Stimulated activated CD8-positive, alpha-beta memory T cell treated with anti-CD3 and anti-CD28 coated beads, Interleukin-12 subunit alpha, Interleukin-12 subunit beta, amount 100 ng/mL, for 24 hours (primary cell): ENCODE measurements around the gene ATP8A1.

Experiments
- DNase-seq: peaks from one replicate; pipeline ENCODE4 v3.0.0-alpha.2; 2020; ENCODE audit errors: extremely low read depth

The ATP8A1 gene

DNA sequence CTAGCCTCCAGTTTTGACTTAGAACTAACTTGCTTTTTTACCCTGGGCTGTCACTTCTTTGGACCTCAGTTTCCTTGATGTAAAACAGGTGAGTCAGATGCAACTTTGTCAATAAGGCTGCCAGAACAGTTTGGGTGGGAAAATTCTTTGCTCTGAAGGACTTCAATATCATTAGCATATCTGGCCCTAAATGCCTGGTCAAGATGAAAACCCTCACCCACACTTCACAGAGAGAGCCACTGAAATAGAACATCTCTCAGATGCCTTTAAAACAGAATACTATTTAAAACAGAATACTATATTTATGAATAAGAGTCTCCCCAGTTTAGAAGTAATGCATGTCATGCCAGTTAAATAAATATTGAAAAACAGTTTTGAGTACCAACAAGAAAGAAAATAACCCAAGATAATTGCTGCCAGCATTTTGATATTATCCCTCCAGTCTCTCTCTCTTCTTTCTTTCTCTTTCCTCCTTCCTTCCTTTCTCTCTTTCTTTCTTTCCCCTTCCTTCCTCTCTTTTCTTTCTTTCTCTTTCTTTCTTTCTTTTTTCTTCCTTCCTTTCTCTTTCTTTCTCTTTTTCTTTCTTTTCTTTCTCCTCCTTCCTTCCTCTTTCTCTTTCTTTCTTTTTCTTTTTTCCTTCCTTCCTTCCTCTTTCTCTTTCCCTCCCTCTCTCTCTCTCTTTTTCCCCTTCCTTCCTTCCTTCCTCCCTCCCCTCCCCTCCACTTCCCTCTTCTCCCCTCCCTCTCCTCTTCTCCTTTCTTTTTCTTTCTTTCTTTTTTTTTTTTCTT, 292.4 kb downstream of the ATP8A1 start:
- no peak for DNase-seq

GRCh38 chr4:42363614-42364013, 293.3 kb downstream of the ATP8A1 start:
- DNase-seq = no peak

GRCh38 chr4:42362591-42362990, 294.3 kb downstream of the ATP8A1 start:
- DNase-seq = no peak

GRCh38 chr4:42361456-42361855, 295.4 kb downstream of the ATP8A1 start:
- no peak for DNase-seq

GRCh38 chr4:42360256-42360669, 296.6 kb downstream of the ATP8A1 start:
- no peak for DNase-seq

DNA sequence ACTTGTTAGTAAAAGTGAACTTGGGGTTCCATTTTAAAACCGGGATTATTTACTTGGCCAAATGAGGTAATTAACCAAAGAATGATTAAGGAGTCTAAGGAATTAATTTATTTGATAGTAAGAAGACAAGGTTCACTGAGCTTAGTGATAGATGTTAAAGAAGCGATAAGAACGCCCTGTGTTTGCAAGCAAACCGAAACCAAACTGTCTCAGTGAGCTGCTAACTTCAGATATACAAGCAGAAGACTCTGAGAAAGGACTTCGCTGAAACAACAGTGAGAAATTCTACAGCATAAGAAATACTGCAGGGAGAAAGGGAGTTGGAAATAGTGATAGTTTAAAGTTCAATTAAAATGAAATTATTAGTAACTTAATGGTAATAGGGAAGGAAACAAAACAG, 297.2 kb downstream of the ATP8A1 start:
- no peak for DNase-seq
